HepG2 (cell line): Measurements from ENCODE around the gene ALDH18A1. TPM values are rescaled to one million over a fixed set of nuclear protein-coding genes. Genes with fewer than 3 reads are reported as not detected.

Experiments used
- ATAC-seq: fragments of 200-7000 bp; cut with Tn5 transposase; 3 replicates; pipeline ENCODE4 v1.9.1; 2020; ENCODE audit warnings: mild to moderate bottlenecking, moderate library complexity
- BruUV-seq: library from RNA; stranded (reverse); fragments of 400-500 nt; replicated peaks from 2 replicates; lab custom pipeline; 2021; lab: Mats Ljungman, UMichigan
- CTCF ChIA-PET: fragments of 300-600 bp; formaldehyde crosslinking; extraction: SDS; loops from one replicate; lab custom pipeline; 2021; ENCODE audit warnings: low total read pairs, inconsistent platforms, low intra/inter-chr PET ratio; lab: Yijun Ruan, JAX
- POLR2A ChIA-PET: fragments of 350-600 bp; sonication (Branson Sonifier 250); formaldehyde crosslinking; loops from one replicate; lab custom pipeline; 2020; ENCODE audit warnings: antibody characterized with exemption, inconsistent platforms; lab: Yijun Ruan, JAX
- DNase-seq: peaks from one replicate; pipeline ENCODE4 v3.0.0-alpha.2; 2015; ENCODE audit warnings: low spot score
- FAIRE-seq: peaks from 3 replicates; lab custom pipeline; 2011; peaks lifted over from hg19 to GRCh38; lab: Jason Lieb, UNC
- H2AFZ ChIP-seq: one replicate; pipeline ENCODE4 v1.6.1; 2011; ENCODE audit warnings: low read length, inconsistent platforms
- H3K27ac ChIP-seq: fragments of 300-600 bp; 3 replicates; pipeline ENCODE4 v1.8.0; 2011; ENCODE audit warnings: mixed run types, mild to moderate bottlenecking, mixed read lengths, low read length, inconsistent platforms; ENCODE audit not compliant: insufficient read depth; ENCODE audit errors: extremely low read length
- H3K27me3 ChIP-seq, 2 experiments: fragments of 200-600 bp in 1 of 2; 2 replicates in 1 of 2; 3 replicates in 1 of 2; pipeline versions ENCODE4 v1.6.0 to v1.8.0; 2011; ENCODE audit warnings: low read length in 2 of 2, mild to moderate bottlenecking in 2 of 2, moderate library complexity in 2 of 2, inconsistent platforms in 1 of 2; ENCODE audit not compliant: insufficient read depth in 2 of 2, control insufficient read depth in 1 of 2
- H3K36me3 ChIP-seq, 2 experiments: fragments of 200-600 bp in 1 of 2; replicated peaks in 1 of 2; 2 replicates in 1 of 2; 3 replicates in 1 of 2; pipeline versions ENCODE4 v1.5.1 to v1.8.0; 2011; ENCODE audit warnings: low read length in 2 of 2, inconsistent platforms in 1 of 2; ENCODE audit not compliant: insufficient read depth in 2 of 2, control insufficient read depth in 1 of 2
- H3K4me1 ChIP-seq: 2 replicates; pipeline ENCODE4 v1.5.1; 2012; ENCODE audit warnings: low read length, inconsistent platforms; ENCODE audit not compliant: insufficient read depth
- H3K4me2 ChIP-seq: 2 replicates; pipeline ENCODE4 v1.6.0; 2011; ENCODE audit warnings: low read depth, low read length, inconsistent platforms
- H3K4me3 ChIP-seq, 3 experiments: fragments of 200-600 bp in 1 of 3; sonication (generic), shearing (Covaris generic) in 1 of 3; replicated peaks in 1 of 3; 2 replicates each; pipeline ENCODE4 v1.5.1; 2011 to 2016; ENCODE audit warnings: low read length in 3 of 3, inconsistent platforms in 2 of 3, low read depth in 2 of 3, mild to moderate bottlenecking in 2 of 3, control low read depth in 1 of 3, mixed read lengths in 1 of 3; ENCODE audit not compliant: insufficient read depth in 1 of 3
- H3K79me2 ChIP-seq: one replicate; pipeline ENCODE4 v1.6.1; 2011; ENCODE audit warnings: low read length, inconsistent platforms; ENCODE audit not compliant: insufficient read depth
- H3K9ac ChIP-seq: 2 replicates; pipeline ENCODE4 v1.6.0; 2011; ENCODE audit warnings: mild to moderate bottlenecking, low read depth, low read length, inconsistent platforms; ENCODE audit not compliant: insufficient read depth
- H3K9me3 ChIP-seq: 2 replicates; pipeline ENCODE4 v1.5.1; 2012; ENCODE audit warnings: mild to moderate bottlenecking, low read length
- H4K20me1 ChIP-seq: 2 replicates; pipeline ENCODE4 v1.6.0; 2011; ENCODE audit warnings: inconsistent platforms, mild to moderate bottlenecking, low read length, moderate library complexity; ENCODE audit not compliant: insufficient read depth
- CBX2 ChIP-seq, 2 experiments: fragments of 200-600 bp in 1 of 2; sonication (generic); formaldehyde crosslinking in 1 of 2; IDR thresholded peaks; 2 replicates each; pipeline versions ENCODE4 v1.7.0 to v1.8.1; 2018 to 2022; ENCODE audit warnings: low read depth in 2 of 2, low read length in 1 of 2, mild to moderate bottlenecking in 1 of 2, missing genetic modification reagents in 1 of 2
- CHD4 ChIP-seq: fragments of 200-600 bp; sonication (generic); IDR thresholded peaks from 2 replicates; pipeline ENCODE4 v1.7.0; 2017; ENCODE audit warnings: mild to moderate bottlenecking, low read length, borderline replicate concordance
- HNF4A ChIP-seq: sonication (generic); formaldehyde crosslinking; IDR thresholded peaks from 2 replicates; pipeline ENCODE4 v1.4.0; 2020; ENCODE audit warnings: missing genetic modification reagents
- MEIS1 ChIP-seq: sonication (generic); formaldehyde crosslinking; IDR thresholded peaks from 2 replicates; pipeline ENCODE4 v1.9.0; 2021; ENCODE audit warnings: mild to moderate bottlenecking, missing genetic modification reagents, moderate library complexity, borderline replicate concordance
- NKX3-1 ChIP-seq: sonication (generic); formaldehyde crosslinking; IDR thresholded peaks from 2 replicates; pipeline ENCODE4 v1.5.0; 2020; ENCODE audit warnings: missing genetic modification reagents
- NONO ChIP-seq, 2 experiments: fragments of 450-650 bp in 1 of 2; sonication (generic) in 1 of 2; formaldehyde crosslinking in 1 of 2; IDR thresholded peaks in 1 of 2; conservative IDR thresholded peaks in 1 of 2; 2 replicates each; pipeline versions ENCODE4 v1.6.1 to v1.8.0; 2017 to 2022; ENCODE audit warnings: mild to moderate bottlenecking in 1 of 2, missing genetic modification reagents in 1 of 2, moderate library complexity in 1 of 2
- NPAS2 ChIP-seq: sonication (generic); formaldehyde crosslinking; IDR thresholded peaks from 2 replicates; pipeline ENCODE4 v1.8.0; 2022; ENCODE audit warnings: mild to moderate bottlenecking, missing genetic modification reagents, borderline replicate concordance
- REL ChIP-seq: sonication (generic); formaldehyde crosslinking; conservative IDR thresholded peaks from 2 replicates; pipeline ENCODE4 v1.8.0; 2022; ENCODE audit warnings: mild to moderate bottlenecking, missing genetic modification reagents, moderate library complexity
- SAP130 ChIP-seq: IDR thresholded peaks from 2 replicates; pipeline ENCODE4 v1.6.1; 2016; ENCODE audit warnings: low read depth
- SUZ12 ChIP-seq: fragments of 150-350 bp; IDR thresholded peaks from 2 replicates; pipeline ENCODE4 v1.6.1; 2014; ENCODE audit warnings: low read depth, low read length
- YEATS4 ChIP-seq: sonication (generic); formaldehyde crosslinking; IDR thresholded peaks from 2 replicates; pipeline ENCODE4 v1.4.0; 2020; ENCODE audit warnings: missing genetic modification reagents, borderline replicate concordance
- ZEB1 ChIP-seq: IDR thresholded peaks from 2 replicates; pipeline ENCODE4 v1.6.1; 2012; ENCODE audit warnings: mild to moderate bottlenecking, low read depth, inconsistent platforms; ENCODE audit not compliant: insufficient replicate concordance
- ZFX ChIP-seq: sonication (generic); formaldehyde crosslinking; IDR thresholded peaks from 2 replicates; pipeline ENCODE4 v1.4.0; 2020; ENCODE audit warnings: mild to moderate bottlenecking, low read depth, missing genetic modification reagents, moderate library complexity
- ZMYM3 ChIP-seq: sonication (generic); formaldehyde crosslinking; IDR thresholded peaks from 2 replicates; pipeline ENCODE4 v1.5.1; 2020; ENCODE audit warnings: mild to moderate bottlenecking, missing genetic modification reagents
- ZNF543 ChIP-seq: sonication (generic); formaldehyde crosslinking; IDR thresholded peaks from 2 replicates; pipeline ENCODE4 v1.4.0; 2020; ENCODE audit warnings: mild to moderate bottlenecking, missing genetic modification reagents
- ZNF768 ChIP-seq: sonication (generic); formaldehyde crosslinking; IDR thresholded peaks from 2 replicates; pipeline ENCODE4 v1.4.0; 2020; ENCODE audit warnings: missing genetic modification reagents
- ZNF883 ChIP-seq: sonication (generic); formaldehyde crosslinking; IDR thresholded peaks from 2 replicates; pipeline ENCODE4 v1.5.1; 2020; ENCODE audit warnings: mild to moderate bottlenecking, missing genetic modification reagents; ENCODE audit errors: not compliant biosample characterization
- ZSCAN20 ChIP-seq: sonication (generic); formaldehyde crosslinking; IDR thresholded peaks from 2 replicates; pipeline ENCODE4 v1.4.0; 2020; ENCODE audit warnings: missing genetic modification reagents, mild to moderate bottlenecking, borderline replicate concordance
- WGBS: methylation state at CpG from one replicate; pipeline ENCODE4 v1.1.6; 2017; ENCODE audit warnings: low lambda C conversion rate; 5-methylcytosine and 5-hydroxymethylcytosine counted together
- in situ Hi-C: cut with HindIII; loops from 2 replicates; pipeline ENCODE4 v1.10.0; 2017; ENCODE audit warnings: low pct_unique_long_range_greater_than_20kb; ENCODE audit not compliant: extremely low pct_ligation_motif_present
- intact Hi-C: fragments of 100-400 bp; cut with micrococcal nuclease; formaldehyde crosslinking; loops from one replicate; pipeline ENCODE4 v1.10.0; 2022; ENCODE audit not compliant: unreplicated experiment
- polyA plus RNA-seq, 8 experiments: library from polyadenylated mRNA; depleted of rRNA in 3 of 8; stranded (reverse) in 7 of 8; unstranded in 1 of 8; fragments of >200 nt; fragmentation: Illumina TruSeq in 4 of 8; extraction: Trizol in 4 of 8; gene quantifications; 2 replicates each; pipeline versions ENCODE4 v1.2.1 to v1.2.3, GENCODE V29; 2011 to 2016; ENCODE audit warnings: low read depth in 4 of 8, missing spikeins in 1 of 8, mixed read lengths in 1 of 8; ENCODE audit not compliant: insufficient read depth in 1 of 8
- total RNA-seq, 5 experiments: library from RNA; depleted of rRNA; stranded (reverse); fragments of >200 nt; fragmentation: Illumina TruSeq; extraction: Trizol; gene quantifications; 2 replicates each; pipeline ENCODE4 v1.2.3, GENCODE V29; 2016; ENCODE audit warnings: low read depth in 1 of 5
- TF ChIP-seq, protein P1 (sequence below): sonication (generic); formaldehyde crosslinking; IDR thresholded peaks from 2 replicates; pipeline ENCODE4 v1.4.0; 2020; ENCODE audit warnings: low read depth, mild to moderate bottlenecking, missing genetic modification reagents

Gene ALDH18A1
- total and polyA plus RNA-seq, 2 of the 13 experiments (the other 11 are each of a cell fraction or from before 2014, with no cell fraction given), result 180 to 263 TPM

- TF ChIP-seq NONO (IDR thresholded peaks at IDR 0.05), result no peak
- TF ChIP-seq NONO (CRISPR knock-in tag; conservative IDR thresholded peaks at IDR 0.05), result no peak
- peak; percentile 14; the same call in 1 of the 2 replicates for TF ChIP-seq SAP130
- no peak for TF ChIP-seq CBX2 (IDR thresholded peaks at IDR 0.05; ENCODE audit: low read depth, low read length)
- no peak for TF ChIP-seq CBX2 (CRISPR knock-in tag; IDR thresholded peaks at IDR 0.05; ENCODE audit: low read depth)
- 0 out of 2 replicates have a peak, but pooled peaks have one; percentile 20 for TF ChIP-seq HNF4A (CRISPR knock-in tag)
- 0 out of 2 replicates have a peak, but pooled peaks have one; percentile 58 for TF ChIP-seq ZMYM3 (CRISPR knock-in tag)
- no peak for TF ChIP-seq SUZ12
- TF ChIP-seq ZNF768 (CRISPR knock-in tag), result peak; percentile 78
- TF ChIP-seq, all 625 proteins: peak for 6
Observed at GRCh38 chr10:95562341-95562965, 94.1 kb downstream of the ALDH18A1 start (continued).

GRCh38 chr10:95561864-95562177 is 94.7 kb downstream of the ALDH18A1 start:
- POLR2A ChIA-PET, result interaction anchor here (1.0 kb wide), 1 partner anchor 87 kb away, joined by 3 read pairs; no protein-coding TSS in a partner anchor
- intact Hi-C loops, result loop anchor here (2.0 to 5.0 kb wide), 5 partner anchors 40 to 131 kb away; no protein-coding TSS in a partner anchor
- peak overlapping the region; percentile 59; the same call in 1 of the 2 replicates for H3K9ac ChIP-seq
- peaks cover 41% of the 10 kb centered on the region for H3K79me2 ChIP-seq
- 8% methylated on average over 7 of the region's 7 CpGs for WGBS
- no peaks in the 10 kb centered on the region; the same call in 1 of the 2 replicates for H4K20me1 ChIP-seq
- H3K27me3 ChIP-seq, result no peaks in the 10 kb centered on the region; a peak in 1 of 5 replicates
- peak overlapping the region; percentile 94 for H3K4me2 ChIP-seq
- TF ChIP-seq NKX3-1 (CRISPR knock-in tag) (no peak), NPAS2 (CRISPR knock-in tag) (no peak), ZNF883 (no peak), MEIS1 (CRISPR knock-in tag) (peak; percentile 16; the same call in 1 of the 2 replicates), ZSCAN20 (no peak), ZMYM3 (CRISPR knock-in tag) (peak; percentile 32; the same call in 1 of the 2 replicates), ZNF543 (CRISPR knock-in tag) (no peak), ZEB1 (peak; percentile 50), YEATS4 (CRISPR knock-in tag) (no peak), REL (CRISPR knock-in tag) (0 out of 2 replicates have a peak, but pooled peaks have one; percentile 4), ZFX (no peak), CHD4 (peak; percentile 29; the same call in 1 of the 2 replicates)
- TF ChIP-seq, protein P1, sequence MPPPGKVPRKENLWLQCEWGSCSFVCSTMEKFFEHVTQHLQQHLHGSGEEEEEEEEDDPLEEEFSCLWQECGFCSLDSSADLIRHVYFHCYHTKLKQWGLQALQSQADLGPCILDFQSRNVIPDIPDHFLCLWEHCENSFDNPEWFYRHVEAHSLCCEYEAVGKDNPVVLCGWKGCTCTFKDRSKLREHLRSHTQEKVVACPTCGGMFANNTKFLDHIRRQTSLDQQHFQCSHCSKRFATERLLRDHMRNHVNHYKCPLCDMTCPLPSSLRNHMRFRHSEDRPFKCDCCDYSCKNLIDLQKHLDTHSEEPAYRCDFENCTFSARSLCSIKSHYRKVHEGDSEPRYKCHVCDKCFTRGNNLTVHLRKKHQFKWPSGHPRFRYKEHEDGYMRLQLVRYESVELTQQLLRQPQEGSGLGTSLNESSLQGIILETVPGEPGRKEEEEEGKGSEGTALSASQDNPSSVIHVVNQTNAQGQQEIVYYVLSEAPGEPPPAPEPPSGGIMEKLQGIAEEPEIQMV, result no peak
- TF ChIP-seq, all 625 proteins: peak for 5
- H3K4me1 ChIP-seq, result peaks cover 86% of the 10 kb centered on the region
- ATAC-seq, result no peak
- in situ Hi-C loops, result loop anchor here (25.0 kb wide), 1 partner anchor 125 kb away; no protein-coding TSS in a partner anchor
- no peak overlapping the region for H2AFZ ChIP-seq
- no TSS peak for BruUV-seq
- no peak for FAIRE-seq
- no peaks in the 10 kb centered on the region for H3K9me3 ChIP-seq
- DNase-seq, result no peak
- H3K36me3 ChIP-seq, result peaks cover 0 to 2% of the 10 kb centered on the region in 2 experiments; a peak in 1 of 5 replicates
- CTCF ChIA-PET, result no interaction called here
- H3K27ac ChIP-seq, result peak overlapping the region; percentile 41
- H3K4me3 ChIP-seq, result peak overlapping the region; percentile 55 to 73 (median 69)
